ENCODE results near the gene RPL37. TPM values are rescaled to one million over a fixed set of nuclear protein-coding genes. Genes with fewer than 3 reads are reported as not detected.

Gene RPL37
- total RNA-seq = 365 and 464 TPM in 2 replicates

DNA sequence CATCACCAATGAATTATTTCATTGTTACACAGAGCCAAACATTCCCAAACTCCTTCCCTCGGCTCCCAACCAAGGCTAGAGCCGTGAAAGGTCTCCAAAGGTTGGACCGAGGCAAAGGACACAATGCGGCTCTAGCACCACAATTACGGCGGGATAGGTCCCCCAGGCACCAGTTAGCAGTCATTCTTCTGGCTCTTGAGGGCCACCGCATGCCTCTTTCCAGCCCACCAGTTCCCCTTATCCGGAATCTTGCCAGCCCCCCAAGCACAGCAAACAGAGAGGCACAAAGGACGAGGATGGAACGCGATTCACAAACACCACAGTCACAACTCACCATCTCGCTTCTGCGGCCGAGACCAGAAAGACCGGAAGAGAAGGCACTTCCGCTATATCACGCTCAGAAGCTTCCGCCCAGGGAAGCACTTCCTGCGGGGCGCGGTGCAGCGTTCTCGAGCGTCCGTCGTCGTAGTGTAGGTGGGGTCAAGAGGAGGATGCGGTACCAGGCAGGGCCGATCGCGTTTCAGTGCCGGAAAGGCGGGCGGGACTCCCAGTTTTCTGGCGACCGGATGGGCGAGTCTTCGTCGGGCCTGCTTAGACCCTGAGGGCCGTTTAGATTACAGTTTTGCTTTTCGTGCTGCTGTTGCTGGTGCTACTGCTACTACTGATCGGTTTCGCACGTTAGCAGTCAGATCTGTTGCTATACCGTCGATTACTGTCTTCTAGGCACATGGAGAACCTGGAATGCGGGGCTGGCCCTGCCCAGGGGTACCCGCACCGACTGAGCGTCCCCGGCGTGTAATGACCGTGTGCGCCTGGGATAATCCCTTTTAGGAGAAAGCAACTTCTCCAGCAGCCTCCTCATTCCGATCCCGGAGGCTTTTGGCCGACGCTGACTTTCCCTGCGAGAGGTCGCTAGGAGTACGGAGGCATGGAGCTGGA is at the start of gene RPL37:
Gene RPL37, minus strand, starts transcription at position 374 of the 939 bp plus-strand sequence. Its CDS starts 37 bp downstream, at position 337.

DNA sequence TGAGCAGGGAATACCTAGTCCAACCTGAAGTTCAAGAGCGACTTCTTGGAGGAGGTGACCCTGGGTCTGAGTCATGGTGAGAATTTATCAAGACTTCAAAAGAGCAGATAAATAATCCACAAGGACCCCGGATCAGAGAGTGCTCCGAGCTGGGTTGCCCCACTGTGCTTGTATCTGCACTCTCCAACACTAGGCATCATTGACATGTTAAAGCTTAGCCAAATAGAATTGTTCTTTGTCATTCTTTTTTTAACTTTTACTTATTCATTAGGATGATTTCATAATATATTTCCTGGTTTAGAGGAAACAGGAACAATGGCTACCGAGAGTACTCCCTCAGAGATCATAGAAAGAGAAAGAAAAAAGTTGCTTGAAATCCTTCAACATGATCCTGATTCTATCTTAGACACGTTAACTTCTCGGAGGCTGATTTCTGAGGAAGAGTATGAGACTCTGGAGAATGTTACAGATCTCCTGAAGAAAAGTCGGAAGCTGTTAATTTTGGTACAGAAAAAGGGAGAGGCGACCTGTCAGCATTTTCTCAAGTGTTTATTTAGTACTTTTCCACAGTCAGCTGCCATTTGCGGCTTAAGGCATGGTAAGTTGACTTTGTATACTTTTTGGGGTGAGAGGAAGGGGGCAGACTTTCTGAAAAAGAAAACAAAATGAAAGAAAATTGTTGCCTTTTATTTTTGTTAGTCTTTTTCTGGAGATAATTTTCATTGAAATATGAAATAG is 6.2 kb upstream of the RPL37 start, which contains the start of gene CARD6:
Gene CARD6, plus strand, starts transcription at position 300 of the 738 bp plus-strand sequence. Its CDS starts 16 bp downstream, at position 316.

DNA sequence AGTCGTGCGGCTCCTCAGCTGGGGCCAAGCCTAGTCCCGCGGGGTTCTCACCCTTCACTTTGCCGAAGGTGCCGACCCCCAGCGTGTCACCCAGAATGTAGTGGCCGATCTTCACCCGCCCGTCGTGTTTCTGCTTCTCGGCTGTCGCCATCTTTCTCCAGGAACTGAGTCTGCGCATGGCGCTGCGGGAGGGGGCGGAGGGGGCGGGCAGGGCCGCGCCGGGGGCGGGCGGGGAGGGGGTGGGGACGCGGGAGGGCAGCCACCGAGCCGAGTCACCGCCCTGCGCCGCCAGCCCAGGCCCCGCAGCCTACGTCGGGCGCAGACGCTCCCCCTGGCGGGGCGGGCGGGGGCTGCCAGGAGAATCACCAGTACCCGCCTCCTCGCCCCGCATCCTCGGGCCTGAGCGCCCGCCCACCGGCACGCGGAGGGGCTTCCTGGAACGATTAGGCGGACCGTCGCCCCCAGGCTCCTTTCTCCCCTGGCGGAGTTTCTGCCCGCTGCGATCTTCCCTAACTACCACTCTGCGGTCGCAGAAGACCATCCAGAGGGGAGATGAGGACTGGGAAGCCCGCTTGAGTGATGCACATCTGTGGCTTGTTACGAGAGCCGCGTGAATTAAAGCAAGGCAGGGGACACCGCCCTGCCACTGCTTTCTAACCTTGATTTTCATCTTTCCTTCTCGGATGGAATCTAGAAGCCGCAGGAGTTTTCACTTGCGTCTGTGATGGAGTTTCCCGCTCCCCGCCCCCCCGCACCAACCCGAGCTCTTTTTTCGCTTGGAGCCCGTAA is 36.8 kb downstream of the RPL37 start, which contains the start of gene PRKAA1:
Gene PRKAA1, minus strand, starts transcription at position 363 of the 789 bp plus-strand sequence. Its CDS starts 185 bp downstream, at position 178.

Other genes starting within 250 kb of the RPL37 start
- 15.3 and 25.3 TPM in 2 replicates for gene PTGER4, start 155.3 kb downstream of the RPL37 start, total RNA-seq
- 8.4 and 10.0 TPM in 2 replicates for gene TTC33, start 79.3 kb downstream of the RPL37 start, total RNA-seq
- 45.3 and 72.5 TPM in 2 replicates for gene PRKAA1, start 36.8 kb downstream of the RPL37 start, total RNA-seq
- gene CARD6, start 6.1 kb upstream of the RPL37 start, total RNA-seq = 9.4 and 11.1 TPM in 2 replicates
- gene C7, start 74.3 kb upstream of the RPL37 start, total RNA-seq = under 0.01 TPM in 1 of 2 replicates, not detected in the other
- under 0.01 TPM in 1 of 2 replicates, not detected in the other for gene MROH2B, start 236.1 kb upstream of the RPL37 start, total RNA-seq

Measured in tracheal epithelial cell (primary cell).